D721Med (cell line): ENCODE results near the gene SLC6A8.

ENCODE experiments used
- DNase-seq: peaks from one replicate; pipeline ENCODE4 v3.0.0; 2011; ENCODE audit warnings: low spot score; ENCODE audit not compliant: insufficient read length
- FAIRE-seq: peaks from 2 replicates; lab custom pipeline; 2011; peaks lifted over from hg19 to GRCh38; lab: Jason Lieb, UNC
- CTCF ChIP-seq: IDR thresholded peaks from 2 replicates; pipeline ENCODE4 v1.5.1; 2012; ENCODE audit warnings: mild to moderate bottlenecking, control low read depth; ENCODE audit not compliant: insufficient read depth; ENCODE audit errors: missing control alignments

The SLC6A8 gene

GRCh38 chrX:153719701-153720100, 32.0 kb downstream of the SLC6A8 start:
- DNase-seq (no peak), FAIRE-seq (no peak)
- no peak for TF ChIP-seq CTCF

- DNase-seq (no peak), FAIRE-seq (no peak)
- TF ChIP-seq CTCF, result no peak
Measured at GRCh38 chrX:153722704-153723350, 35.1 kb downstream of the SLC6A8 start.

GRCh38 chrX:153723351-153724251, 35.9 kb downstream of the SLC6A8 start:
- FAIRE-seq, result no peak
- no peak for DNase-seq
- peak; percentile 28 for TF ChIP-seq CTCF

- DNase-seq (peak; percentile 92), FAIRE-seq (no peak)
- TF ChIP-seq CTCF, result no peak
Measured at GRCh38 chrX:153724252-153725038, 36.7 kb downstream of the SLC6A8 start, which contains the start of the genes ABCD1 and BCAP31. Gene ABCD1 (plus strand): TSS chrX:153724856. CDS start chrX:153725267, 411 bp downstream. Gene BCAP31 (minus strand): TSS chrX:153724387. CDS start chrX:153723244, 1,143 bp downstream.

GRCh38 chrX:153725039-153725831, 37.5 kb downstream of the SLC6A8 start:
- no peak for DNase-seq
- FAIRE-seq, result no peak
- no peak for TF ChIP-seq CTCF

GRCh38 chrX:153725832-153726285, 38.1 kb downstream of the SLC6A8 start:
- FAIRE-seq (no peak), DNase-seq (no peak)
- no peak for TF ChIP-seq CTCF
